H9 (cell line): Measurements from ENCODE around the gene PAX1. TPM values are rescaled to one million over a fixed set of nuclear protein-coding genes. Genes with fewer than 3 reads are reported as not detected.

Experiments used
- DNase-seq: peaks from one replicate; pipeline ENCODE4 v3.0.0-alpha.2; 2017
- H2AFZ ChIP-seq: one replicate; pipeline ENCODE4 v1.6.1; 2013; ENCODE audit warnings: mild to moderate bottlenecking, low read length, control low read depth, moderate library complexity
- H2AK5ac ChIP-seq: 2 replicates; pipeline ENCODE4 v1.6.1; 2013; ENCODE audit warnings: low read length, control low read depth, mixed read lengths; ENCODE audit not compliant: insufficient read length
- H2BK120ac ChIP-seq: one replicate; pipeline ENCODE4 v1.6.1; 2013; ENCODE audit warnings: low read depth, mild to moderate bottlenecking, low read length, control low read depth, inconsistent platforms; ENCODE audit not compliant: poor library complexity, severe bottlenecking
- H2BK12ac ChIP-seq: 2 replicates; pipeline ENCODE4 v1.6.1; 2013; ENCODE audit warnings: low read length, control low read depth, mixed read lengths, low read depth; ENCODE audit not compliant: insufficient read length
- H2BK15ac ChIP-seq: 2 replicates; pipeline ENCODE4 v1.6.1; 2013; ENCODE audit warnings: low read depth, low read length, control low read depth
- H2BK20ac ChIP-seq: one replicate; pipeline ENCODE4 v1.6.1; 2013; ENCODE audit warnings: low read depth, mild to moderate bottlenecking, low read length, control low read depth, inconsistent platforms; ENCODE audit not compliant: poor library complexity, severe bottlenecking
- H2BK5ac ChIP-seq: 2 replicates; pipeline ENCODE4 v1.6.1; 2013; ENCODE audit warnings: low read length, control low read depth, mixed read lengths; ENCODE audit not compliant: insufficient read length
- H3K14ac ChIP-seq: 2 replicates; pipeline ENCODE4 v1.6.1; 2013; ENCODE audit warnings: low read length, control low read depth; ENCODE audit not compliant: insufficient read depth
- H3K18ac ChIP-seq: 2 replicates; pipeline ENCODE4 v1.6.1; 2013; ENCODE audit warnings: low read depth, mild to moderate bottlenecking, mixed read lengths, low read length, control low read depth; ENCODE audit not compliant: insufficient read length
- H3K23ac ChIP-seq: 2 replicates; pipeline ENCODE4 v1.6.1; 2013; ENCODE audit warnings: low read length, control low read depth, mixed read lengths, low read depth; ENCODE audit not compliant: insufficient read length
- H3K23me2 ChIP-seq: 2 replicates; pipeline ENCODE4 v1.6.1; 2013; ENCODE audit warnings: low read depth, mild to moderate bottlenecking, mixed read lengths, low read length, control low read depth; ENCODE audit not compliant: insufficient read length, poor library complexity, severe bottlenecking
- H3K27ac ChIP-seq: 2 replicates; pipeline ENCODE4 v1.5.1; 2013; ENCODE audit warnings: low read length, control low read depth, mixed read lengths, low read depth; ENCODE audit not compliant: insufficient read length
- H3K27me3 ChIP-seq: 2 replicates; pipeline ENCODE4 v1.6.1; 2013; ENCODE audit warnings: low read length, control low read depth, inconsistent platforms; ENCODE audit not compliant: insufficient read depth
- H3K4ac ChIP-seq: 2 replicates; pipeline ENCODE4 v1.6.1; 2013; ENCODE audit warnings: low read depth, mild to moderate bottlenecking, control low read depth, inconsistent platforms, low read length, moderate library complexity
- H3K4me1 ChIP-seq: 2 replicates; pipeline ENCODE4 v1.6.1; 2013; ENCODE audit warnings: low read length, control low read depth, inconsistent platforms; ENCODE audit not compliant: insufficient read depth
- H3K4me2 ChIP-seq: 2 replicates; pipeline ENCODE4 v1.6.1; 2013; ENCODE audit warnings: low read length, control low read depth, mixed read lengths; ENCODE audit not compliant: insufficient read length, insufficient read depth
- H3K56ac ChIP-seq: 2 replicates; pipeline ENCODE4 v1.6.1; 2013; ENCODE audit warnings: low read depth, mild to moderate bottlenecking, mixed read lengths, low read length, control low read depth; ENCODE audit not compliant: insufficient read length
- H3K79me1 ChIP-seq: 2 replicates; pipeline ENCODE4 v1.6.1; 2013; ENCODE audit warnings: low read depth, mild to moderate bottlenecking, moderate library complexity, low read length, control low read depth, inconsistent platforms; ENCODE audit not compliant: insufficient read depth, poor library complexity, severe bottlenecking
- H3K79me2 ChIP-seq: 2 replicates; pipeline ENCODE4 v1.6.1; 2013; ENCODE audit warnings: low read length, control low read depth, inconsistent platforms; ENCODE audit not compliant: insufficient read depth
- H3K9ac ChIP-seq: 2 replicates; pipeline ENCODE4 v1.6.1; 2013; ENCODE audit warnings: low read length, control low read depth, mixed read lengths; ENCODE audit not compliant: insufficient read length; ENCODE audit errors: extremely low read depth
- H3K9me3 ChIP-seq: one replicate; pipeline ENCODE4 v1.6.1; 2013; ENCODE audit warnings: low read depth, low read length, inconsistent platforms; ENCODE audit not compliant: control insufficient read depth
- H3T11ph ChIP-seq: one replicate; pipeline ENCODE4 v1.6.1; 2013; ENCODE audit warnings: mild to moderate bottlenecking, low read length, control low read depth, inconsistent platforms
- H4K20me1 ChIP-seq: one replicate; pipeline ENCODE4 v1.6.1; 2013; ENCODE audit not compliant: control insufficient read depth, insufficient read length, insufficient read depth
- H4K5ac ChIP-seq: 2 replicates; pipeline ENCODE4 v1.6.1; 2013; ENCODE audit warnings: low read depth, mild to moderate bottlenecking, mixed read lengths, low read length, control low read depth; ENCODE audit not compliant: insufficient read length
- H4K8ac ChIP-seq: replicated peaks from 2 replicates; pipeline ENCODE4 v1.6.1; 2013; ENCODE audit warnings: low read length, control low read depth, mixed read lengths, low read depth; ENCODE audit not compliant: insufficient read length
- H4K91ac ChIP-seq: 2 replicates; pipeline ENCODE4 v1.6.1; 2013; ENCODE audit warnings: low read depth, mild to moderate bottlenecking, moderate library complexity, mixed read lengths, low read length, control low read depth; ENCODE audit not compliant: insufficient read length
- H3K27ac Mint-ChIP-seq, 3 experiments: 2 replicates in 2 of 3; 3 replicates in 1 of 3; pipeline ENCODE4 v1.8.0; 2020 to 2021; ENCODE audit warnings: mixed read lengths in 3 of 3, mild to moderate bottlenecking in 1 of 3, moderate library complexity in 1 of 3
- H3K27me3 Mint-ChIP-seq: 2 replicates; pipeline ENCODE4 v1.8.0; 2021; ENCODE audit warnings: low read depth, mild to moderate bottlenecking, moderate library complexity, mixed read lengths
- H3K36me3 Mint-ChIP-seq, 3 experiments: 2 replicates in 2 of 3; 3 replicates in 1 of 3; pipeline ENCODE4 v1.8.0; 2020 to 2021; ENCODE audit warnings: low read depth in 3 of 3, mixed read lengths in 3 of 3; ENCODE audit not compliant: insufficient read depth in 1 of 3
- H3K4me1 Mint-ChIP-seq, 2 experiments: 2 replicates each; pipeline ENCODE4 v1.8.0; 2020; ENCODE audit warnings: mixed read lengths in 2 of 2
- H3K4me3 Mint-ChIP-seq, 2 experiments: 2 replicates in 1 of 2; 3 replicates in 1 of 2; pipeline ENCODE4 v1.8.0; 2020 to 2021; ENCODE audit warnings: mild to moderate bottlenecking in 2 of 2, mixed read lengths in 2 of 2, moderate library complexity in 1 of 2
- H3K9me3 Mint-ChIP-seq, 2 experiments: 2 replicates in 1 of 2; 3 replicates in 1 of 2; pipeline ENCODE4 v1.8.0; 2020; ENCODE audit warnings: mild to moderate bottlenecking in 2 of 2, mixed read lengths in 2 of 2, moderate library complexity in 1 of 2
- WGBS: extraction: QIAGEN DNeasy Blood & Tissue Kit; methylation state at CpG from one replicate; pipeline ENCODE4 v1.1.7; 2013; ENCODE audit warnings: missing lambda C conversion rate, low lambda C conversion rate, mixed read lengths; ENCODE audit not compliant: insufficient read length; ENCODE audit errors: extremely low coverage; 5-methylcytosine and 5-hydroxymethylcytosine counted together
- total RNA-seq: library from RNA; stranded (reverse); gene quantifications from 2 replicates; pipeline ENCODE4 v1.2.1, GENCODE V29; 2021
- TF ChIP-seq, protein P1 (sequence below): fragments of 200-600 bp; sonication (generic); conservative IDR thresholded peaks from 3 replicates; pipeline ENCODE4 v1.8.0; 2021; ENCODE audit warnings: antibody characterized with exemption, mild to moderate bottlenecking

The PAX1 gene
- total RNA-seq, 1 experiment from 2014 or later, result not detected

DNA sequence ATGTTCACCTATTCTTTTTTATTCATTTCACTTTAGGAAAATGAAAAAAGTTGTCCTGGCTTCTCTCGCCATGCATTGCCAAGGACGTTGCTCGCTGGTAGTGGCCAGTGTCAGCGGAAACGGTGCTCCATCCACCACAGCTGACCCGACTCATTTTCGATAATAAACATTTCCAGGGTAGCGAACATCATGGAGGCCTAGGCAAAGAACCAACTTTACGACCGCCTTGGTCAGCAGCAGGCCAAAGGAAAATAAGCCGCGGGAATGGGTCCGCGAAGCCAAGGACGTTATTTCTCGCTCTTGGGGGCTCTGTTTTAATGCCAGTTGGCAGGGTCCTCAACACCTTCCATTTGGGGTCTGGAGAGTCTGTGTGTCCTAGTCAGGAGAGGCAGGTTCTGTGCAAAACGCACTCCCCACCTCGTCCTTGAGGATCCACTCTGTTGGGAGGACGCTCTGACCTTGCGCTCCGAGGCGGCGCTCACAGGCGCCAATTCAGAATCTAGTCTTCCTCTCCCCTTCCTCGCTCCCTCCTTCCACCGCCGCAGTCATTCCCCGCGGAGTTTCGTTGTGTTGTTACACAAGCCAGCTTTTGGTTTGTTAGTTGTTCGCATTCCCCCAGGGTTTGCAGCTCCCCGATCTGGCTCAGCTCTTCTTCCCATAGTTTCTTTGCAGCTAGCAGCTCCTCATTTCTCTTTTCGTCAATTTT, 4.1 kb upstream of the PAX1 start:
- TF ChIP-seq, protein P1, sequence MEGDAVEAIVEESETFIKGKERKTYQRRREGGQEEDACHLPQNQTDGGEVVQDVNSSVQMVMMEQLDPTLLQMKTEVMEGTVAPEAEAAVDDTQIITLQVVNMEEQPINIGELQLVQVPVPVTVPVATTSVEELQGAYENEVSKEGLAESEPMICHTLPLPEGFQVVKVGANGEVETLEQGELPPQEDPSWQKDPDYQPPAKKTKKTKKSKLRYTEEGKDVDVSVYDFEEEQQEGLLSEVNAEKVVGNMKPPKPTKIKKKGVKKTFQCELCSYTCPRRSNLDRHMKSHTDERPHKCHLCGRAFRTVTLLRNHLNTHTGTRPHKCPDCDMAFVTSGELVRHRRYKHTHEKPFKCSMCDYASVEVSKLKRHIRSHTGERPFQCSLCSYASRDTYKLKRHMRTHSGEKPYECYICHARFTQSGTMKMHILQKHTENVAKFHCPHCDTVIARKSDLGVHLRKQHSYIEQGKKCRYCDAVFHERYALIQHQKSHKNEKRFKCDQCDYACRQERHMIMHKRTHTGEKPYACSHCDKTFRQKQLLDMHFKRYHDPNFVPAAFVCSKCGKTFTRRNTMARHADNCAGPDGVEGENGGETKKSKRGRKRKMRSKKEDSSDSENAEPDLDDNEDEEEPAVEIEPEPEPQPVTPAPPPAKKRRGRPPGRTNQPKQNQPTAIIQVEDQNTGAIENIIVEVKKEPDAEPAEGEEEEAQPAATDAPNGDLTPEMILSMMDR, result no peak
- peaks cover 4% of the 10 kb centered on the region for H3K23me2 ChIP-seq
- Mint-ChIP-seq H3K4me1 (peaks cover 27 to 46% of the 10 kb centered on the region in 2 experiments), H3K36me3 (no peaks in the 10 kb centered on the region), H3K27ac (no peak overlapping the region), H3K27me3 (peaks cover 98% of the 10 kb centered on the region), H3K9me3 (peaks cover 0 to 13% of the 10 kb centered on the region in 2 experiments; a peak in 3 of 5 replicates), H3K4me3 (peak overlapping the region in 1 of 2 experiments; percentile 74; a peak in 4 of 5 replicates)
- no peak overlapping the region for H2BK120ac ChIP-seq
- no peak overlapping the region for H2BK15ac ChIP-seq
- H4K91ac ChIP-seq, result no peak overlapping the region
- WGBS, result no CpG with 5 or more reads among the region's 33 CpGs
- no peak overlapping the region for H3K56ac ChIP-seq
- no peak overlapping the region for H2AK5ac ChIP-seq
- no peak overlapping the region for H4K8ac ChIP-seq
- no peak overlapping the region for H3K9ac ChIP-seq
- H4K5ac ChIP-seq, result no peak overlapping the region
- H3K79me1 ChIP-seq, result no peaks in the 10 kb centered on the region
- H3K23ac ChIP-seq, result no peak overlapping the region
- H3K4me1 ChIP-seq, result no peaks in the 10 kb centered on the region
- H3K27me3 ChIP-seq, result peaks cover 92% of the 10 kb centered on the region
- H3K18ac ChIP-seq, result no peak overlapping the region
- H3T11ph ChIP-seq, result no peak overlapping the region
- no peak overlapping the region for H3K27ac ChIP-seq
- H3K9me3 ChIP-seq, result no peaks in the 10 kb centered on the region
- no peak overlapping the region for H2BK20ac ChIP-seq
- H3K14ac ChIP-seq, result no peak overlapping the region
- DNase-seq, result peak; percentile 73
- no peaks in the 10 kb centered on the region for H4K20me1 ChIP-seq
- H3K4ac ChIP-seq, result no peak overlapping the region
- no peak overlapping the region for H2AFZ ChIP-seq
- no peaks in the 10 kb centered on the region for H3K79me2 ChIP-seq
- H3K4me2 ChIP-seq, result peak overlapping the region; percentile 13
- no peak overlapping the region for H2BK5ac ChIP-seq
- no peak overlapping the region for H2BK12ac ChIP-seq
